ENCODE data around the gene ADAM30. TPM values are rescaled to one million over a fixed set of nuclear protein-coding genes. Genes with fewer than 3 reads are reported as not detected.

ADAM30 gene
- total RNA-seq, 1 experiment from 2014 or later = not detected

DNA sequence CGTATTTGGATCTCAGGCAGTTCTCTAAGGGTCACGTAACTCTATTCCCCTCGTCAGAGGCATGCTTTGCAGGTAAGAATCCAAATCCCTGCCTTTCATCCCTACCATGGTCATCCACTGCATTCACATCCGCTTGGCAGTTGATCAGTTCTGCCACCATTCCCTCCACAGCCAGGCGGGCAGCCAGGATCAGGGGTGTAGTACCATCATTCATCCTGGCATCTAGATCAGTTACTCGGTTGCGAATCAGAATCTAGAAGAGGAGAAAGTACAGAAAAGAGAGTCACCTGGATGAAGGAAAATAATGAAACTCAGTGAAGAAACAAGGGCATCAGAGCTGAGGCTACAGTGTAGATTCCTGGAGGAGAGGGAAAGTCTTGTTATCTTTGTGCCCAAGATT lies 22.0 kb upstream of the ADAM30 start:
- Histone ChIP-seq H3K4me3 (ENCODE audit: low read length) (no peak overlapping the region), H3K9me2 (replicated peaks; ENCODE audit: low read length) (no peaks in the 10 kb centered on the region), H3K4me1 (ENCODE audit: insufficient read depth, low read length) (no peaks in the 10 kb centered on the region), H3K27ac (ENCODE audit: low read length) (no peak overlapping the region), H3F3A (ENCODE audit: low read length, unreplicated experiment) (no peaks in the 10 kb centered on the region), H3K4me2 (ENCODE audit: low read length) (no peak overlapping the region), H3K79me2 (ENCODE audit: low read length) (no peaks in the 10 kb centered on the region), H3K9me3 (ENCODE audit: low read length) (no peaks in the 10 kb centered on the region), H3K27me3 (ENCODE audit: low read length) (no peaks in the 10 kb centered on the region), H3K9ac (ENCODE audit: low read length) (no peak overlapping the region), H3K36me3 (ENCODE audit: low read depth, low read length) (peaks cover 58% of the 10 kb centered on the region), H4K20me1 (ENCODE audit: low read length) (no peaks in the 10 kb centered on the region), H2AFZ (ENCODE audit: low read length) (no peak overlapping the region)
- TF ChIP-seq EZH2phosphoT487 (IDR thresholded peaks at IDR 0.05; ENCODE audit: borderline replicate concordance, low read length) (no peak), EZH2 (IDR thresholded peaks at IDR 0.05; ENCODE audit: low read length, unreplicated experiment) (no peak)
- TF ChIP-seq, protein P1, sequence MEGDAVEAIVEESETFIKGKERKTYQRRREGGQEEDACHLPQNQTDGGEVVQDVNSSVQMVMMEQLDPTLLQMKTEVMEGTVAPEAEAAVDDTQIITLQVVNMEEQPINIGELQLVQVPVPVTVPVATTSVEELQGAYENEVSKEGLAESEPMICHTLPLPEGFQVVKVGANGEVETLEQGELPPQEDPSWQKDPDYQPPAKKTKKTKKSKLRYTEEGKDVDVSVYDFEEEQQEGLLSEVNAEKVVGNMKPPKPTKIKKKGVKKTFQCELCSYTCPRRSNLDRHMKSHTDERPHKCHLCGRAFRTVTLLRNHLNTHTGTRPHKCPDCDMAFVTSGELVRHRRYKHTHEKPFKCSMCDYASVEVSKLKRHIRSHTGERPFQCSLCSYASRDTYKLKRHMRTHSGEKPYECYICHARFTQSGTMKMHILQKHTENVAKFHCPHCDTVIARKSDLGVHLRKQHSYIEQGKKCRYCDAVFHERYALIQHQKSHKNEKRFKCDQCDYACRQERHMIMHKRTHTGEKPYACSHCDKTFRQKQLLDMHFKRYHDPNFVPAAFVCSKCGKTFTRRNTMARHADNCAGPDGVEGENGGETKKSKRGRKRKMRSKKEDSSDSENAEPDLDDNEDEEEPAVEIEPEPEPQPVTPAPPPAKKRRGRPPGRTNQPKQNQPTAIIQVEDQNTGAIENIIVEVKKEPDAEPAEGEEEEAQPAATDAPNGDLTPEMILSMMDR (conservative IDR thresholded peaks at IDR 0.05; ENCODE audit: low read depth, low read length) = no peak
- intact Hi-C loops (cut with micrococcal nuclease) = no loop called here
- POLR2A ChIA-PET (ENCODE audit: unreplicated experiment) = no interaction called here
- BruUV-seq (replicated peaks) = no TSS peak
- no peak for ATAC-seq
- no peak for DNase-seq
- CTCF ChIA-PET = no interaction called here

DNA sequence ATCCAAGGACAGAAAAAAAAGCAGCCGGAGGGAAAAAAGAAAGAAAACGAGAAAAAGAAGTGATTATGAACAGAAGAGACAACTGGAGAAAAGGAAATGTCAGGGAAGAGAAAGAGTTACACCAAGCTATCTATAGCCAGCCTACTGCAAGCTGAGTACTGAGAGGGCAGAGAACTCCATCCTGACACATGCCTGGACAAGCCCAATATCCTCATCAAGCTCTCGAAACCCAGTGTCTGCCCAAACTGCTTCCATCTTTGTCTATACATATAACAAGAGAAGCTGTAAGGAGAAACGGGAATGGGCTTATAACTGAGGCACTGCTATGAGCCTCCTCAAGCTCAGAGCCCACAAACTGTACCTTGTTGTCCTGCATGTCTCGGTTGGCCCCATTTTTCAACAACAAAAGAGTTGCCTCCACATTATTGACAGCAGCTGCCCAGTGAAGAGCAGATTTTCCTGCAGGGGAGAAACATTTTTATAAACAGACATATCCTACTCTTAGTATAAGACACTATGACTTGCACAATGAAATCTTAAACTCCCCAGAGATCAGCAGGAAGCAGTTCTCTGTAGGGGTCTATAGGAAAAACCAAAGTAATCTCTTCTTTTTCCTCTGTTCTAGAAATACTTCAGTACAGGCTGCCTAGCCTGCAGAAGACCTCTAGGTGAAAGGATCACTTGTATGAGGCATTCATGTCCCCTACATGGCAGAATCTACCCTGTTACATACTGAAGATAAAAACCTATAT lies 21.2 kb upstream of the ADAM30 start:
- no peak overlapping the region for H3K9ac ChIP-seq (ENCODE audit: low read length)
- DNase-seq (no peak), ATAC-seq (no peak)
- TF ChIP-seq EZH2phosphoT487 (IDR thresholded peaks at IDR 0.05; ENCODE audit: borderline replicate concordance, low read length) (no peak), EZH2 (IDR thresholded peaks at IDR 0.05; ENCODE audit: low read length, unreplicated experiment) (no peak)
- TF ChIP-seq, protein P1 (conservative IDR thresholded peaks at IDR 0.05; ENCODE audit: low read depth, low read length) = no peak
- no peaks in the 10 kb centered on the region for H3K4me1 ChIP-seq (ENCODE audit: insufficient read depth, low read length)
- intact Hi-C loops (cut with micrococcal nuclease) = no loop called here
- H3K27ac ChIP-seq (ENCODE audit: low read length) = no peak overlapping the region
- H3K36me3 ChIP-seq (ENCODE audit: low read depth, low read length) = peaks cover 51% of the 10 kb centered on the region
- BruUV-seq (replicated peaks) = no TSS peak
- no peak overlapping the region for H2AFZ ChIP-seq (ENCODE audit: low read length)
- H3K9me2 ChIP-seq (replicated peaks; ENCODE audit: low read length) = no peaks in the 10 kb centered on the region
- no peaks in the 10 kb centered on the region for H3F3A ChIP-seq (ENCODE audit: low read length, unreplicated experiment)
- no peaks in the 10 kb centered on the region for H4K20me1 ChIP-seq (ENCODE audit: low read length)
- POLR2A ChIA-PET (ENCODE audit: unreplicated experiment) = interaction anchor here (0.5 kb wide), 1 partner anchor 126 kb away, joined by 5 read pairs; no protein-coding TSS in a partner anchor
- H3K4me2 ChIP-seq (ENCODE audit: low read length) = no peak overlapping the region
- H3K4me3 ChIP-seq (ENCODE audit: low read length) = no peak overlapping the region
- H3K9me3 ChIP-seq (ENCODE audit: low read length) = no peaks in the 10 kb centered on the region
- no peaks in the 10 kb centered on the region for H3K79me2 ChIP-seq (ENCODE audit: low read length)
- H3K27me3 ChIP-seq (ENCODE audit: low read length) = no peaks in the 10 kb centered on the region
- CTCF ChIA-PET = no interaction called here

DNA sequence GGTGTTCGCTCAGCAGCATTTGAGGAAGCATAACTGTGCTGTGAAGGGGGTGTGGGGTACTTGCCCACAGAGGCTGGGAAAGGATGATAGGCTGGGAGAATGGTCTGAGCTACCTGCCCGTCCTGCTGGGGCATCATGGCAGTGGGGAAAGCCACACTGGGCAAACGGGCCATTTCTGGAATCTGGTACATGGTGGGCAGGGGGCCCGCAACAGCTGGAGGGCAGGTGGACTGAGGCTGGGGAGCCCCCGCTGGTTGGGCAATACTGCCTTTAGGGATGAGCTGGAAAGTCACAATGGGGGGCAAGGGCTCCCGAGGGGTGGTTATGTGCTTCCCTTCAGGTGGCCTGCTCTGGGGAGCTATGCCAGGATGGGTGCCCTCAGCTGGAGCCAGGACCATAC lies 19.2 kb upstream of the ADAM30 start:
- CTCF ChIA-PET = no interaction called here
- Histone ChIP-seq H3K27me3 (ENCODE audit: low read length) (no peaks in the 10 kb centered on the region), H3K4me1 (ENCODE audit: insufficient read depth, low read length) (no peaks in the 10 kb centered on the region), H3F3A (ENCODE audit: low read length, unreplicated experiment) (no peaks in the 10 kb centered on the region), H3K79me2 (ENCODE audit: low read length) (no peaks in the 10 kb centered on the region), H3K9me3 (ENCODE audit: low read length) (no peaks in the 10 kb centered on the region), H3K4me2 (ENCODE audit: low read length) (no peak overlapping the region), H3K27ac (ENCODE audit: low read length) (no peak overlapping the region), H3K36me3 (ENCODE audit: low read depth, low read length) (peaks cover 39% of the 10 kb centered on the region), H3K9ac (ENCODE audit: low read length) (no peak overlapping the region), H4K20me1 (ENCODE audit: low read length) (no peaks in the 10 kb centered on the region), H3K9me2 (replicated peaks; ENCODE audit: low read length) (no peaks in the 10 kb centered on the region), H3K4me3 (ENCODE audit: low read length) (no peak overlapping the region), H2AFZ (ENCODE audit: low read length) (no peak overlapping the region)
- TF ChIP-seq, protein P1 (conservative IDR thresholded peaks at IDR 0.05; ENCODE audit: low read depth, low read length) = no peak
- no peak for TF ChIP-seq EZH2 (IDR thresholded peaks at IDR 0.05; ENCODE audit: low read length, unreplicated experiment)
- no peak for TF ChIP-seq EZH2phosphoT487 (IDR thresholded peaks at IDR 0.05; ENCODE audit: borderline replicate concordance, low read length)
- no TSS peak for BruUV-seq (replicated peaks)
- no peak for ATAC-seq
- no peak for DNase-seq
- intact Hi-C loops (cut with micrococcal nuclease) = no loop called here
- POLR2A ChIA-PET (ENCODE audit: unreplicated experiment) = no interaction called here
